Activated CD8-positive, alpha-beta memory T cell treated with anti-CD3 and anti-CD28 coated beads, Interleukin-2, amount 50 U/mL, for 1 hour (primary cell): ENCODE data around the gene CITED4.
"Not testable (repeated sequence)": the region's sequence is repeated elsewhere in the genome, so short reads cannot be mapped to it uniquely, and the experiment has no call there.

Experiments used
- DNase-seq: peaks from one replicate; pipeline ENCODE4 v3.0.0-alpha.2; 2020; ENCODE audit errors: extremely low read depth

CITED4 gene, protein sequence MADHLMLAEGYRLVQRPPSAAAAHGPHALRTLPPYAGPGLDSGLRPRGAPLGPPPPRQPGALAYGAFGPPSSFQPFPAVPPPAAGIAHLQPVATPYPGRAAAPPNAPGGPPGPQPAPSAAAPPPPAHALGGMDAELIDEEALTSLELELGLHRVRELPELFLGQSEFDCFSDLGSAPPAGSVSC

DNA sequence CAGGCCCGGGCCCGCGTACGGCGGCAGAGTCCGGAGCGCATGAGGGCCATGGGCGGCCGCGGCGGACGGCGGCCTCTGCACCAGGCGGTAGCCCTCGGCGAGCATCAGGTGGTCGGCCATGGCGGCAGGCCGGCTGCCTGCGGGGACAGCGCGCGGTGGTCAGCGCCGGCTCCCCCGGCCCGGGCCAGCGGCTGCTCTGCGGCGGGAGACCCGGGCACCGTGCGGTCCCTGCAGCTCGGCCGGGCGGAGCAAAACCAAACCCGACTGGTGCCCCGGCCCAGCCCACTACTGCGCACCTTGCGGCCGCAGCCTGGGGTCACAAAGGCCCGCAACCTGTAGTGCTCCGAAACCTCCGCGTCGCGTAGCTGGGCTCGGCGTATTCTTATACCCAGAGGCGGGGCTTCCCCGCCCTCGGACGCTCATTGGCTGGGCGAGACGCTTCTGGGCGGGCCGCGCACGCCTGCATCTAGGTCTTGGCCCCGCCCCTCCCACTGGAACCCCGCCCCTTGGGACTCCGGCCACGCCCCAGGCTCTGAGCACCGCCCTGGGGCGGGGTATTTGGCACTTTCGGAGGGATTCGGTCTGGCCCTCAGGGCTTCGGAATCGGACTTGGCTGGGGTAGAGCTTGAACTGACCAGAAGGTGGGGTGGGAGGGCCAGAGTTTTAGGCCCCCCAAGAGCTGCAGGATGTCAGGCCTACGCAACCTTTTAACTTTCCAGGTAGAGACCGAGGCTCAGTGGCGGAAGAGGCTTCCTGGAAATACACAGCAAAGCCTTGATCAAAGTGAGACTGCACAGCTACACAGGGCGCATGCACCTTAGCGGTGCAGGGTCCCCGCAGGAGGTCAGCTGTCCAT is at the start of gene CITED4:
CITED4 (minus strand) TSS at position 356 of the 856 bp plus-strand sequence; CDS start at position 120, 236 bp downstream.
- DNase-seq = peak; percentile 81

- DNase-seq = no peak
These were observed 48.9 kb upstream of the CITED4 start for GRCh38 chr1:40911105-40911504.

DNA sequence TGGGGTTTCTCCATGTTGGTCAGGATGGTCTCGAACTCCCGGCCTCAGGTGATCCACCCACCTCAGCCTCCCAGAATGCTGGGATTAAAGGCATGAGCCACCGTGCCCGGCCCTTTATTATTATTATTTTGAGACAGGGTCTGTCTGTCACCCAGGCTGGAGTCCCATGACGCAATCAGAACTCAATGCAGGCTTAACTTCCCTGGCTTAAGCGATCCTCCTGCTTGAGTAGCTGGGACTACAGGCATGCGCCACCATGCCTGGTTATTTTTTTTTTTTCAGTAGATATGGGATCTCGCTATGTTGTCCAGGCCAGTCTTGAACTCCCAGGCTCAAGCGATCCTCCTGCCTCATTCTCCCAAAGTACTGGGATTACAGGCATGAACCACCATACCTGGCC is 47.1 kb upstream of the CITED4 start:
- no peak for DNase-seq

DNA sequence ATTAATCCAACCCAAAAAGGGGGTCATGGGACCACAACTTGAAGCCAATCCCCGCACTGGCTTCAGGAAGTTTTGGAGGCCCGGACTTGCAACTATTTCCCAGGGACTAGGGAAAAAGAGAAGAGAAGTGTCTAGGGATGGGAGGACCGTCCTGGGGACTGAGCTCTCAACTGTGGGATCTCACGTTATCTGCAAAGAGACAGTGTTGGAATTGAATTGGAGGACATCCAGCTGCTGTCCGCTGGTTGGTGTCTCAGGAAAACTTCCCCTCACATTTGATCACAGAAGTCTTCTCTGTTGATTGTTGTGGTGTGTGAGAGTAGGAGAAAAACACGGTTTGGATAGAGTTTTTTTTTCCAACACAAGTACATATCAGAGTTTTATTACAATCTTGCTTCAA is 46.2 kb upstream of the CITED4 start:
- DNase-seq = no peak

- no peak for DNase-seq
These were observed 45.7 kb upstream of the CITED4 start for GRCh38 chr1:40907899-40908298.

DNA sequence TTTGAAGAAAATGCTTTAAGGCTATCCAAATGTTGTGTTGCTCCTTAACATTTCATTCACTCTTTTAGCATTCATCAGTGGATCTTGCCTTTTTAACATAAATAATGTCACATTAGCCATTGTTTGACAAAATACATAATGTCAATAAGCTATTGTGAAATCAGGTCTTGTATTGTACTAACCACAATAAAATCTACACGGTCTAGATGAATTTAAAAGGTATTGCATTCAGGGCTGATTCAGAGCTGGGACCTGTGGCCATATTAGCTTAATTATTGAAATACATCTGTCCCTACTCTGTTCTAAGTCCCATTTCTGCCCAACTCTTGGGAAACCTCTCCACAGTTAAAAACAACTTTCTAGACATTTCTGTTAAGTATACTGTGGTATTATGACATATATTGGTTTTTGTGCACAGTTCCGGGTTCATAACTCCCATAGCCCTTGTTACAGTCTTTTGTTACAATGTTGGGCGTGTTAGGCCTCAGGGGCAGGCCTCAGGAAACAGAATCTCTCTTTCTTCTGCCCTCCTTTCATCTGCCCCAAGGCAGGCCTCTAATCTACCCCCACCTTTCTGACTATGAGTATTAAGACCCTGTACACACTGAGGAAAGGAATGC is 44.7 kb upstream of the CITED4 start:
- no peak for DNase-seq

- DNase-seq = no peak
These were observed 42.9 kb upstream of the CITED4 start for GRCh38 chr1:40905061-40905460.

DNA sequence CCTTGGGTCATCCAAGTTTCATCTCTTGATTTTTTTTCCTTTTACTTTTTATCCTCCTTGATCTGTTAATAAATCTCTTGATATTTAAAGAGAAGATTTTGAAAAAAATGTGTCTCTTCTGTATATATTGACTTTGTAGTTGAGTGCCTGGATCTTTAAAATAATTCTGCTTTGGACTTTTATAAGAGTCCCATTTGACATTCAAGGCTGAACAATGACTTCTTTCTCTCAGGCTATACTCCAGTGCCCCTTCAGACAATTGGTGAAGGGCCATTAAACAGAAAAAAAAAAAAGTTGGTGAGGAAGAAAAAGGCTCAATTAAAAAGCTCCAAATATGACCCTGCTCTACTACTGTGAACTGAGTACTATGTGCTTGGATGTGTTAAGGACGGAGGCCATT is 40.9 kb upstream of the CITED4 start:
- no peak for DNase-seq

GRCh38 chr1:40901886-40902852 is 40.0 kb upstream of the CITED4 start:
- no peak for DNase-seq

- no peak for DNase-seq
These were observed 37.2 kb upstream of the CITED4 start for GRCh38 chr1:40899230-40899870.

- DNase-seq = no peak
These were observed 36.3 kb upstream of the CITED4 start for GRCh38 chr1:40898431-40898901.

DNA sequence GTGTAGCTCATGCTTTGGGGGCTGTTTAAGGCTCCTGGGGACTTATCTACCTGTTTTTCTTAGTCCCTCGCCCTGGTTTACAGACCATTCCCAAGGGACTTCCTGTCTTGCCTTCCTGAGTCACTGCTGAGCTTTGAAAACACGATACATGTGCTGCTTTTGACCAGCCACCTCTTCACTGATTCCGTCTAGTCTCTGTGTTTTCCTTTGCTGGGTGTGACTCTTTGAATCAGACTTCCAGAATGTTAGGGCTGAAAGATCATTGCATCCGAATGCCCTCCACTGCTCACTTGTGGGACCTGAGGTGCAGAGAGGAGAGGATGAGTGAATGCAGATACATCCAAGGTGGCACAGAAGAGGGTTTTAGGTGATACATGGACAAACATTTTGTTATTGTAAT is 35.4 kb upstream of the CITED4 start:
- no peak for DNase-seq

- no peak for DNase-seq
These were observed 34.3 kb upstream of the CITED4 start for GRCh38 chr1:40896482-40896881.

DNA sequence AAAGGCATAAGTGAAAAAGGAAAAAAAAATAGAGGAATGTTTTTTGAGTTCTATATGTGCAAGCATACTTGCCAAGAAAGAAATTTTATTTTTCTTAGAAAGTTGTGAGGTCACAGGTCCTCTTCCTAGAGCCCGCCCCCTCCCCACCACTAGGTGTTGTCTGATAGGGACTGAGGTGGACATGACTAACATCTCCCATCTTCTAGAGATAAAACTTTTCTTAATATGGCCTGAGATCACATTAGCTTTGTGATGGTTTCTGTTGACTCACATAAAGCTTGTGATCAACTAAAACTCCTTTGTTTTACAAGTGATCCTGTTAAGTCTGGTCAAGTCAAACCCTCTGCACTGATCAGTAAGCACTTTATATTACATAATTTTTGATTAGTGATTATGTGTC is 33.4 kb upstream of the CITED4 start:
- DNase-seq = no peak

- DNase-seq = not testable (repeated sequence)
These were observed 32.7 kb upstream of the CITED4 start for GRCh38 chr1:40894858-40895257.

GRCh38 chr1:40894455-40894854 is 32.3 kb upstream of the CITED4 start:
- no peak for DNase-seq

GRCh38 chr1:40893946-40894345 is 31.8 kb upstream of the CITED4 start:
- no peak for DNase-seq

- DNase-seq = no peak
These were observed 30.2 kb upstream of the CITED4 start for GRCh38 chr1:40892354-40892753.

- no peak for DNase-seq
These were observed 28.6 kb upstream of the CITED4 start for GRCh38 chr1:40890771-40891170.

DNA sequence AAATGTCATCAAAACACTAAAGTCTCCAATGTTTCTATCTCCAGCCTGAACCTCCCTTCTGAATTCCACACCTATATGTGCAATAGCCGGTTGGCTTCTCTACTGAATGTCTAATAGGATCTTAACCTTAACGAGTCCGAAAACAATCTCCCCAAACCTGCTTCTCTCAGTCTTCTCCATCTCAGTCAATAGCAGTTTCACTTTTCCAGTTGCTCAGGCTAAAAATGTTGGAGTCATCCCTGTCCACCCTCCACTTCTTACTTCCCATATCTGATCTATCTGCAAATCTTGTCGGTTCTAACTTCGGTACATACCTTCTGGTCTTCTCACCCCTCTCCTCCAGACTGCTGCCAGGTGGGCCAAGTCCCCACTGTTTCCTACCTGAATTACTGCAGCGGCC is 25.5 kb upstream of the CITED4 start:
- DNase-seq = no peak

DNA sequence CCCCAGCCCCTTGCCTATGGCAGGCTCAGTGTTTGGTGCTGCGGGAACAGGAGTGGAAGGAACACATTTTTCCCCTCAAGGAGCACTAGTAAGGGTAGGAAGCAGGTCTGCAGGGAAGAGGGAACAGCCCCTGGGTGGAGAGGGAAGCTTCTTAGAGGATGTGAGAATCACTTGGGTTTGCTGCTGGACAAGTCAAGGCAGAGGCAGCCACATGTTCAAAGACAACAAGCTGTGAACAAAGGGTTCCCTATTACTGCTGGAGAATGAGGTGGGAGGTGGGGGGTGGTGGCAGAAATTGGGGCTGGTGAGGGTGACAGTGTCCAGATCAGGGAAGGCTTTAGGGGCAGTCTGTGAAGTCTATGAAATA is 24.8 kb upstream of the CITED4 start:
- no peak for DNase-seq
